ENCODE data around the gene RNU6-1.

Gene RNU6-1

GRCh38 chr15:67796196-67797127 is 43.4 kb downstream of the RNU6-1 start:
- H3K27me3 ChIP-seq (ENCODE audit: insufficient read depth, poor library complexity, severe bottlenecking) = no peaks in the 10 kb centered on the region
- TF ChIP-seq POLR2AphosphoS5 (IDR thresholded peaks at IDR 0.05; ENCODE audit: low read depth) (no peak), REST (IDR thresholded peaks at IDR 0.05; ENCODE audit: insufficient replicate concordance, low read depth) (no peak), SPI1 (IDR thresholded peaks at IDR 0.05; ENCODE audit: borderline replicate concordance, low read depth) (no peak), GABPA (IDR thresholded peaks at IDR 0.05; ENCODE audit: low read depth) (no peak)
- TF ChIP-seq, protein P1, sequence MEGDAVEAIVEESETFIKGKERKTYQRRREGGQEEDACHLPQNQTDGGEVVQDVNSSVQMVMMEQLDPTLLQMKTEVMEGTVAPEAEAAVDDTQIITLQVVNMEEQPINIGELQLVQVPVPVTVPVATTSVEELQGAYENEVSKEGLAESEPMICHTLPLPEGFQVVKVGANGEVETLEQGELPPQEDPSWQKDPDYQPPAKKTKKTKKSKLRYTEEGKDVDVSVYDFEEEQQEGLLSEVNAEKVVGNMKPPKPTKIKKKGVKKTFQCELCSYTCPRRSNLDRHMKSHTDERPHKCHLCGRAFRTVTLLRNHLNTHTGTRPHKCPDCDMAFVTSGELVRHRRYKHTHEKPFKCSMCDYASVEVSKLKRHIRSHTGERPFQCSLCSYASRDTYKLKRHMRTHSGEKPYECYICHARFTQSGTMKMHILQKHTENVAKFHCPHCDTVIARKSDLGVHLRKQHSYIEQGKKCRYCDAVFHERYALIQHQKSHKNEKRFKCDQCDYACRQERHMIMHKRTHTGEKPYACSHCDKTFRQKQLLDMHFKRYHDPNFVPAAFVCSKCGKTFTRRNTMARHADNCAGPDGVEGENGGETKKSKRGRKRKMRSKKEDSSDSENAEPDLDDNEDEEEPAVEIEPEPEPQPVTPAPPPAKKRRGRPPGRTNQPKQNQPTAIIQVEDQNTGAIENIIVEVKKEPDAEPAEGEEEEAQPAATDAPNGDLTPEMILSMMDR (IDR thresholded peaks at IDR 0.05; ENCODE audit: insufficient read depth, low read length) = no peak

GRCh38 chr15:67794832-67795574 is 44.8 kb downstream of the RNU6-1 start:
- no peak overlapping the region for H3K4me3 ChIP-seq (replicated peaks; ENCODE audit: insufficient read depth, low read length)
- no peak for DNase-seq (ENCODE audit: low read depth in 1 of 2, low spot score in 1 of 2)
- no peaks in the 10 kb centered on the region for H3K27me3 ChIP-seq (ENCODE audit: insufficient read depth, poor library complexity, severe bottlenecking)
- H3K27ac ChIP-seq (replicated peaks) = no peak overlapping the region
- TF ChIP-seq, protein P1 (IDR thresholded peaks at IDR 0.05; ENCODE audit: insufficient read depth, low read length) = no peak
- TF ChIP-seq REST (IDR thresholded peaks at IDR 0.05; ENCODE audit: insufficient replicate concordance, low read depth) = no peak
- TF ChIP-seq GABPA (IDR thresholded peaks at IDR 0.05; ENCODE audit: low read depth) = no peak
- no peak for TF ChIP-seq SPI1 (IDR thresholded peaks at IDR 0.05; ENCODE audit: borderline replicate concordance, low read depth)
- no peak for TF ChIP-seq POLR2AphosphoS5 (IDR thresholded peaks at IDR 0.05; ENCODE audit: low read depth)

More at GRCh38 chr15:67796196-67797127, 43.4 kb downstream of the RNU6-1 start:
- DNase-seq (ENCODE audit: low read depth in 1 of 2, low spot score in 1 of 2) = no peak
- Histone ChIP-seq H3K27ac (replicated peaks) (no peak overlapping the region), H3K4me3 (replicated peaks; ENCODE audit: insufficient read depth, low read length) (no peak overlapping the region)

GRCh38 chr15:67792250-67792942 is 47.4 kb downstream of the RNU6-1 start:
- no peaks in the 10 kb centered on the region for H3K27me3 ChIP-seq (ENCODE audit: insufficient read depth, poor library complexity, severe bottlenecking)
- no peak overlapping the region for H3K4me3 ChIP-seq (replicated peaks; ENCODE audit: insufficient read depth, low read length)
- no peak overlapping the region for H3K27ac ChIP-seq (replicated peaks)
- TF ChIP-seq REST (IDR thresholded peaks at IDR 0.05; ENCODE audit: insufficient replicate concordance, low read depth) = no peak
- DNase-seq (ENCODE audit: low read depth in 1 of 2, low spot score in 1 of 2) = no peak
